IMR-90 (cell line): ENCODE data around the gene FOXO6. TPM values are rescaled to one million over a fixed set of nuclear protein-coding genes. Genes with fewer than 3 reads are reported as not detected.

Experiments used
- ATAC-seq: fragments of 200-7000 bp; cut with Tn5 transposase; 2 replicates; pipeline ENCODE4 v1.9.1; 2020; ENCODE audit warnings: low read depth, mild to moderate bottlenecking, moderate library complexity
- BruUV-seq: library from RNA; stranded (reverse); fragments of 400-500 nt; replicated peaks from 2 replicates; lab custom pipeline; 2021; lab: Mats Ljungman, UMichigan
- CTCF ChIA-PET: fragments of 300-600 bp; formaldehyde crosslinking; extraction: SDS; loops from one replicate; lab custom pipeline; 2021; ENCODE audit warnings: antibody characterized with exemption; lab: Yijun Ruan, JAX
- POLR2A ChIA-PET: fragments of 300-600 bp; sonication (Branson Sonifier 250); formaldehyde crosslinking; loops from one replicate; lab custom pipeline; 2022; ENCODE audit warnings: antibody characterized with exemption; ENCODE audit not compliant: unreplicated experiment; lab: Charles Lee
- DNase-seq: peaks from one replicate; pipeline ENCODE4 v3.0.0; 2013
- H2AFZ ChIP-seq: replicated peaks from 2 replicates; pipeline ENCODE3; 2013; ENCODE audit warnings: low read length, mild to moderate bottlenecking; ENCODE audit not compliant: poor library complexity
- H2AK5ac ChIP-seq: 2 replicates; pipeline ENCODE4 v1.6.1; 2013; ENCODE audit warnings: low read depth, low read length, inconsistent platforms
- H2AK9ac ChIP-seq: replicated peaks from 2 replicates; pipeline ENCODE3; 2013; ENCODE audit warnings: mild to moderate bottlenecking, low read depth, low read length, moderate library complexity; ENCODE audit not compliant: poor library complexity
- H2BK120ac ChIP-seq: 2 replicates; pipeline ENCODE4 v1.6.1; 2013; ENCODE audit warnings: low read depth, low read length, inconsistent platforms
- H2BK15ac ChIP-seq: 3 replicates; pipeline ENCODE4 v1.6.1; 2013; ENCODE audit warnings: low read depth, low read length, inconsistent platforms
- H2BK20ac ChIP-seq: 2 replicates; pipeline ENCODE4 v1.6.1; 2013; ENCODE audit warnings: low read depth, mild to moderate bottlenecking, inconsistent platforms, low read length, moderate library complexity
- H2BK5ac ChIP-seq: 2 replicates; pipeline ENCODE4 v1.6.1; 2013; ENCODE audit warnings: mild to moderate bottlenecking, low read depth, low read length, inconsistent platforms; ENCODE audit not compliant: poor library complexity, severe bottlenecking
- H3K14ac ChIP-seq: replicated peaks from 2 replicates; pipeline ENCODE4 v1.6.1; 2013; ENCODE audit warnings: low read depth, low read length, inconsistent platforms
- H3K18ac ChIP-seq: 2 replicates; pipeline ENCODE4 v1.6.1; 2013; ENCODE audit warnings: low read depth, low read length, control low read depth
- H3K23ac ChIP-seq: 2 replicates; pipeline ENCODE4 v1.6.1; 2013; ENCODE audit warnings: low read depth, low read length, inconsistent platforms
- H3K27ac ChIP-seq: 2 replicates; pipeline ENCODE4 v1.5.1; 2013; ENCODE audit warnings: mild to moderate bottlenecking, control low read depth, low read length; ENCODE audit not compliant: insufficient read depth
- H3K27me3 ChIP-seq: 2 replicates; pipeline ENCODE4 v1.6.1; 2013; ENCODE audit warnings: low read length; ENCODE audit not compliant: control insufficient read depth, insufficient read depth
- H3K36me3 ChIP-seq: 2 replicates; pipeline ENCODE4 v1.6.1; 2013; ENCODE audit warnings: low read length, mixed read lengths; ENCODE audit not compliant: control insufficient read depth, insufficient read depth
- H3K4ac ChIP-seq: 2 replicates; pipeline ENCODE4 v1.6.1; 2013; ENCODE audit warnings: low read depth, low read length, inconsistent platforms
- H3K4me1 ChIP-seq: 2 replicates; pipeline ENCODE4 v1.6.1; 2013; ENCODE audit warnings: low read length, mixed read lengths; ENCODE audit not compliant: control insufficient read depth, insufficient read depth
- H3K4me2 ChIP-seq: 2 replicates; pipeline ENCODE4 v1.6.1; 2013; ENCODE audit warnings: low read depth, mild to moderate bottlenecking, control low read depth, low read length, moderate library complexity
- H3K4me3 ChIP-seq: 2 replicates; pipeline ENCODE4 v1.5.1; 2013; ENCODE audit warnings: low read depth, mild to moderate bottlenecking, control low read depth, low read length, moderate library complexity; ENCODE audit not compliant: insufficient read depth
- H3K56ac ChIP-seq: 2 replicates; pipeline ENCODE4 v1.6.1; 2013; ENCODE audit warnings: low read length, inconsistent platforms; ENCODE audit not compliant: insufficient read depth; ENCODE audit errors: extremely low read depth
- H3K79me1 ChIP-seq, 2 experiments: 2 replicates each; pipeline ENCODE4 v1.6.1; 2013; ENCODE audit warnings: low read length in 2 of 2, inconsistent platforms in 1 of 2, low read depth in 1 of 2
- H3K9ac ChIP-seq: 2 replicates; pipeline ENCODE4 v1.6.1; 2013; ENCODE audit warnings: low read depth, low read length, control low read depth
- H3K9me1 ChIP-seq: 2 replicates; pipeline ENCODE4 v1.6.1; 2013; ENCODE audit warnings: low read length, inconsistent platforms; ENCODE audit not compliant: insufficient read depth
- H3K9me3 ChIP-seq: 2 replicates; pipeline ENCODE4 v1.6.1; 2013; ENCODE audit warnings: low read length; ENCODE audit not compliant: control insufficient read depth, insufficient read depth
- H4K20me1 ChIP-seq: 2 replicates; pipeline ENCODE4 v1.6.1; 2013; ENCODE audit warnings: low read length, inconsistent platforms; ENCODE audit not compliant: insufficient read depth
- H4K5ac ChIP-seq: 2 replicates; pipeline ENCODE4 v1.6.1; 2013; ENCODE audit warnings: mild to moderate bottlenecking, low read depth, low read length, control low read depth
- H4K8ac ChIP-seq, 2 experiments: 2 replicates each; pipeline ENCODE4 v1.6.1; 2013; ENCODE audit warnings: low read depth in 2 of 2, low read length in 2 of 2, control low read depth in 1 of 2, inconsistent platforms in 1 of 2
- H4K91ac ChIP-seq: 2 replicates; pipeline ENCODE4 v1.6.1; 2013; ENCODE audit warnings: low read depth, low read length, inconsistent platforms; ENCODE audit not compliant: insufficient read depth
- BHLHE40 ChIP-seq: fragments of 150-350 bp; IDR thresholded peaks from 2 replicates; pipeline ENCODE4 v1.6.1; 2016; ENCODE audit warnings: mild to moderate bottlenecking, low read depth, low read length
- CEBPB ChIP-seq: IDR thresholded peaks from 2 replicates; pipeline ENCODE4 v1.6.1; 2012; ENCODE audit warnings: low read depth, low read length, improper control_type of control experiment
- CHD1 ChIP-seq: IDR thresholded peaks from 2 replicates; pipeline ENCODE4 v1.6.1; 2012; ENCODE audit warnings: low read depth, low read length, improper control_type of control experiment
- FOS ChIP-seq: fragments of 150-350 bp; IDR thresholded peaks from 2 replicates; pipeline ENCODE4 v1.6.1; 2016; ENCODE audit warnings: low read depth, low read length
- MAFK ChIP-seq: IDR thresholded peaks from 2 replicates; pipeline ENCODE4 v1.6.1; 2012; ENCODE audit warnings: low read depth, low read length, improper control_type of control experiment
- NFE2L2 ChIP-seq: fragments of 150-350 bp; IDR thresholded peaks from 2 replicates; pipeline ENCODE4 v1.6.1; 2016; ENCODE audit warnings: low read depth, mild to moderate bottlenecking, low read length
- RAD21 ChIP-seq: IDR thresholded peaks from 2 replicates; pipeline ENCODE4 v1.6.1; 2012; ENCODE audit warnings: low read length, improper control_type of control experiment
- RCOR1 ChIP-seq: IDR thresholded peaks from 2 replicates; pipeline ENCODE4 v1.6.1; 2012; ENCODE audit warnings: mild to moderate bottlenecking, low read length, improper control_type of control experiment; ENCODE audit not compliant: insufficient replicate concordance
- WGBS, 2 experiments: methylation state at CpG; one replicate each; pipeline versions ENCODE4 v1.1.5 to v1.1.7; 2013; ENCODE audit warnings: missing lambda C conversion rate in 2 of 2; ENCODE audit not compliant: insufficient read length in 1 of 2; ENCODE audit errors: extremely low coverage in 2 of 2; 5-methylcytosine and 5-hydroxymethylcytosine counted together
- dilution Hi-C: fragments of 300-500 bp; cut with HindIII; formaldehyde crosslinking; loops from one replicate; pipeline ENCODE4 v1.14.3; 2018; ENCODE audit warnings: low sequenced_read_pairs; ENCODE audit not compliant: unreplicated experiment
- in situ Hi-C: fragments of 300-500 bp; cut with MboI; formaldehyde crosslinking; loops from 3 replicates; pipeline ENCODE4 v1.14.3; 2019; ENCODE audit warnings: low sequenced_read_pairs, inconsistent platforms, mixed read lengths
- intact Hi-C: fragments of 100-400 bp; cut with micrococcal nuclease; formaldehyde crosslinking; loops from 2 replicates; pipeline ENCODE4 v1.10.0; 2022
- polyA plus RNA-seq, 3 experiments: library from polyadenylated mRNA; depleted of rRNA; stranded (reverse); fragments of >200 nt; gene quantifications; 2 replicates each; pipeline ENCODE4 v1.2.3, GENCODE V29; 2012; ENCODE audit warnings: low replicate concordance in 1 of 3
- total RNA-seq: library from RNA; depleted of rRNA; stranded (reverse); fragments of >200 nt; gene quantifications from 2 replicates; pipeline ENCODE4 v1.2.3, GENCODE V29; 2012
- TF ChIP-seq, protein P1 (sequence below): fragments of 150-350 bp; IDR thresholded peaks from 2 replicates; pipeline ENCODE4 v1.6.1; 2017; ENCODE audit warnings: mild to moderate bottlenecking, antibody characterized with exemption, low read length, low read depth

FOXO6 gene
- total and polyA plus RNA-seq, 2 of the 4 experiments (the other 2 are of a cell fraction): not detected

DNA sequence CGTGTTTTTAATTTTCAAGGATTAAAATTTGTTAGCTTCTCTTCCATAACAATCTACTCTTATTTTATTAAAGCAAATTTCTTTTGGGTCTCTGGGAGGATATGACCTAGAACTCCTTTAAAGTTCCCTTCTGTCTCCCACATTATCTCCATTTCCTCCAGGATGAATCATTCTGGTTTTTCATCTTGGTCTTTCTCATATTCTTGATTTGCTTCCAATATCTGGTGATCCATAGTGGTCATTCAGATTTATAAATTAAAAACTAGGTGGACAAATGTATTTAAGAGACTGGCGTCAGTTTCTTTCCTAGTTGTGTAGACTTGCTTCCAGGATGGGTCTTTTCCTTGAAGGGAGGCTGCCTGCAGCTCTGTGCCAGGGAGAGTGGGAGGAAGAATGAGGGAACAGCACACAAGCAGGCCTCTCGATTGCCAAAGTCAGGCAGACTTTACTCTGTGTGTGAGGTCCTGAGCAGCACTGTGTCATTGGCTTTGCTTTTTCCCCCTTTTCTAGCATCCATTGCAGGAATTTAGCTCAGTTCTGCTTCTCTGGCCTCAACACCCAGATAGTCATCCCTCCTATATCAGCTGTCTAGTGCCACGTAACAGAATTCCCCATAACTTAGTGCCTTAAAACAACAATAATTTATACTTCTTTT lies 48.1 kb upstream of the FOXO6 start:
- Histone ChIP-seq H4K5ac (no peak overlapping the region), H3K9me1 (0 out of 2 replicates have a peak, but pooled peaks cover 5% of the 10 kb centered on the region), H2BK20ac (no peak overlapping the region), H4K20me1 (no peaks in the 10 kb centered on the region), H3K4me2 (no peak overlapping the region), H4K8ac (no peak overlapping the region), H4K91ac (no peak overlapping the region), H3K9ac (no peak overlapping the region), H3K27ac (no peak overlapping the region), H3K9me3 (no peaks in the 10 kb centered on the region; the same call in 1 of the 2 replicates), H2AK9ac (no peak overlapping the region), H3K23ac (no peak overlapping the region), H3K18ac (no peak overlapping the region), H2BK15ac (no peak overlapping the region), H3K14ac (no peak overlapping the region), H3K27me3 (peaks cover 22% of the 10 kb centered on the region), H3K79me1 (no peaks in the 10 kb centered on the region), H3K4ac (no peak overlapping the region), H2AFZ (no peak overlapping the region), H2BK120ac (no peak overlapping the region), H3K56ac (no peak overlapping the region), H3K4me3 (no peak overlapping the region), H2BK5ac (no peak overlapping the region), H3K4me1 (no peaks in the 10 kb centered on the region), H2AK5ac (no peak overlapping the region), H3K36me3 (no peaks in the 10 kb centered on the region)
- BruUV-seq: no TSS peak
- TF ChIP-seq FOS: no peak
- TF ChIP-seq BHLHE40: no peak
- no peak for TF ChIP-seq CEBPB
- TF ChIP-seq CHD1: no peak
- TF ChIP-seq RCOR1: no peak
- no peak for TF ChIP-seq MAFK
- no peak for TF ChIP-seq RAD21
- TF ChIP-seq, protein P1, sequence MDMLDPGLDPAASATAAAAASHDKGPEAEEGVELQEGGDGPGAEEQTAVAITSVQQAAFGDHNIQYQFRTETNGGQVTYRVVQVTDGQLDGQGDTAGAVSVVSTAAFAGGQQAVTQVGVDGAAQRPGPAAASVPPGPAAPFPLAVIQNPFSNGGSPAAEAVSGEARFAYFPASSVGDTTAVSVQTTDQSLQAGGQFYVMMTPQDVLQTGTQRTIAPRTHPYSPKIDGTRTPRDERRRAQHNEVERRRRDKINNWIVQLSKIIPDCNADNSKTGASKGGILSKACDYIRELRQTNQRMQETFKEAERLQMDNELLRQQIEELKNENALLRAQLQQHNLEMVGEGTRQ: no peak
- TF ChIP-seq NFE2L2: no peak
- WGBS, 2 experiments: 83% methylated on average over 1 of the region's 4 CpGs; no CpG with 5 or more reads in 1 of the 2 experiments
- ATAC-seq (no peak), DNase-seq (no peak)
- intact Hi-C loops (no loop called here), dilution Hi-C loops (no loop called here), in situ Hi-C loops (no loop called here)
- CTCF ChIA-PET: interaction anchor here (0.6 kb wide), 1 partner anchor 1641 kb away, joined by 4 read pairs; no protein-coding TSS in a partner anchor
- POLR2A ChIA-PET: no interaction called here
